Hepatocyte (in vitro differentiated cells): ENCODE measurements around the gene MC1R. TPM values are rescaled to one million over a fixed set of nuclear protein-coding genes. Genes with fewer than 3 reads are reported as not detected.

Experiments used
- DNase-seq: peaks from one replicate; pipeline ENCODE4 v3.0.0-alpha.2; 2016; ENCODE audit warnings: low spot score
- H2AFZ ChIP-seq: fragments of 200-600 bp; sonication (generic); 2 replicates; pipeline ENCODE4 v1.6.0; 2016; ENCODE audit warnings: antibody characterized with exemption, mild to moderate bottlenecking
- H3K27ac ChIP-seq: fragments of 200-600 bp; sonication (generic); 2 replicates; pipeline ENCODE4 v1.5.1; 2016; ENCODE audit warnings: mild to moderate bottlenecking
- H3K27me3 ChIP-seq: fragments of 200-600 bp; sonication (generic); 2 replicates; pipeline ENCODE4 v1.6.1; 2016
- H3K36me3 ChIP-seq: fragments of 200-600 bp; sonication (generic); replicated peaks from 2 replicates; pipeline ENCODE4 v1.5.1; 2016; ENCODE audit warnings: low read depth; ENCODE audit not compliant: insufficient read depth
- H3K4me1 ChIP-seq: fragments of 200-600 bp; sonication (generic); 2 replicates; pipeline ENCODE4 v1.5.1; 2016; ENCODE audit warnings: mild to moderate bottlenecking, moderate library complexity; ENCODE audit not compliant: insufficient read depth
- H3K4me2 ChIP-seq: fragments of 200-600 bp; sonication (generic); 2 replicates; pipeline ENCODE4 v1.6.0; 2016
- H3K4me3 ChIP-seq: fragments of 200-600 bp; sonication (generic); 2 replicates; pipeline ENCODE4 v1.5.1; 2016; ENCODE audit warnings: mild to moderate bottlenecking
- H3K79me2 ChIP-seq: fragments of 200-600 bp; sonication (generic); 2 replicates; pipeline ENCODE4 v1.6.0; 2017; ENCODE audit warnings: mild to moderate bottlenecking
- H3K9me2 ChIP-seq: fragments of 200-600 bp; sonication (generic); replicated peaks from 2 replicates; pipeline ENCODE4 v1.6.0; 2017; ENCODE audit warnings: mild to moderate bottlenecking; ENCODE audit not compliant: insufficient read depth
- H3K9me3 ChIP-seq: fragments of 200-600 bp; sonication (generic); 2 replicates; pipeline ENCODE4 v1.5.1; 2016; ENCODE audit warnings: low read depth, mild to moderate bottlenecking
- H4K20me1 ChIP-seq: fragments of 200-600 bp; sonication (generic); 2 replicates; pipeline ENCODE4 v1.6.0; 2016; ENCODE audit warnings: mild to moderate bottlenecking; ENCODE audit not compliant: insufficient read depth, poor library complexity, severe bottlenecking
- CTCF ChIP-seq: fragments of 200-600 bp; sonication (generic); IDR thresholded peaks from 2 replicates; pipeline ENCODE4 v1.5.1; 2016; ENCODE audit warnings: antibody characterized with exemption, mild to moderate bottlenecking; ENCODE audit not compliant: poor library complexity
- EZH2 ChIP-seq: fragments of 200-600 bp; sonication (generic); IDR thresholded peaks from 2 replicates; pipeline ENCODE4 v1.6.1; 2016; ENCODE audit warnings: antibody characterized with exemption, mild to moderate bottlenecking, borderline replicate concordance
- EZH2phosphoT487 ChIP-seq: fragments of 200-600 bp; sonication (generic); IDR thresholded peaks from one replicate; pipeline ENCODE4 v1.6.1; 2018; ENCODE audit warnings: antibody characterized with exemption, mild to moderate bottlenecking, low read depth, moderate library complexity; ENCODE audit not compliant: unreplicated experiment, severe bottlenecking
- WGBS: methylation state at CpG from one replicate; pipeline ENCODE4 v1.1.6; 2016; ENCODE audit warnings: low lambda C conversion rate; ENCODE audit errors: missing lambda C conversion rate; 5-methylcytosine and 5-hydroxymethylcytosine counted together
- polyA plus RNA-seq: library from polyadenylated mRNA; unstranded; fragments of >200 nt; fragmentation: Nextera tagmentation; extraction: Ambion mirVana; gene quantifications from 2 replicates; pipeline ENCODE4 v1.2.1, GENCODE V29; 2016
- total RNA-seq: library from RNA; depleted of rRNA; stranded (reverse); fragments of >200 nt; gene quantifications from 2 replicates; pipeline ENCODE4 v1.2.3, GENCODE V29; 2014

The MC1R gene
- total and polyA plus RNA-seq, 2 experiments from 2014 or later: 3.4 to 4.2 TPM

GRCh38 chr16:89906140-89907025 lies 12.3 kb upstream of the MC1R start:
- no peak overlapping the region for H3K27ac ChIP-seq
- H3K36me3 ChIP-seq: no peaks in the 10 kb centered on the region
- H4K20me1 ChIP-seq: no peaks in the 10 kb centered on the region
- H2AFZ ChIP-seq: no peak overlapping the region
- no peak overlapping the region for H3K4me2 ChIP-seq
- 98% methylated on average over 39 of the region's 40 CpGs for WGBS
- DNase-seq: no peak
- TF ChIP-seq CTCF: no peak
- TF ChIP-seq EZH2: no peak
- no peak for TF ChIP-seq EZH2phosphoT487
- no peak overlapping the region for H3K4me3 ChIP-seq
- no peaks in the 10 kb centered on the region for H3K4me1 ChIP-seq
- H3K9me3 ChIP-seq: no peaks in the 10 kb centered on the region
- no peaks in the 10 kb centered on the region for H3K9me2 ChIP-seq
- no peaks in the 10 kb centered on the region for H3K27me3 ChIP-seq
- no peaks in the 10 kb centered on the region for H3K79me2 ChIP-seq

GRCh38 chr16:89907055-89907814 lies 11.4 kb upstream of the MC1R start:
- Histone ChIP-seq H3K4me1 (no peaks in the 10 kb centered on the region), H3K4me2 (no peak overlapping the region), H4K20me1 (no peaks in the 10 kb centered on the region), H3K27ac (no peak overlapping the region), H3K9me2 (no peaks in the 10 kb centered on the region), H3K79me2 (no peaks in the 10 kb centered on the region), H3K27me3 (no peaks in the 10 kb centered on the region), H3K4me3 (no peak overlapping the region), H3K9me3 (no peaks in the 10 kb centered on the region), H3K36me3 (no peaks in the 10 kb centered on the region), H2AFZ (no peak overlapping the region)
- TF ChIP-seq CTCF: no peak
- TF ChIP-seq EZH2: no peak
- no peak for TF ChIP-seq EZH2phosphoT487
- DNase-seq: no peak
- 98% methylated on average over 8 of the region's 13 CpGs for WGBS

GRCh38 chr16:89908236-89908635 lies 10.4 kb upstream of the MC1R start:
- Histone ChIP-seq H3K79me2 (no peaks in the 10 kb centered on the region), H3K4me1 (no peaks in the 10 kb centered on the region), H3K4me3 (no peak overlapping the region), H3K36me3 (no peaks in the 10 kb centered on the region), H3K4me2 (no peak overlapping the region), H3K9me2 (no peaks in the 10 kb centered on the region), H3K27me3 (no peaks in the 10 kb centered on the region), H3K27ac (no peak overlapping the region), H2AFZ (no peak overlapping the region), H3K9me3 (no peaks in the 10 kb centered on the region), H4K20me1 (no peaks in the 10 kb centered on the region)
- no peak for DNase-seq
- WGBS: no CpG with 5 or more reads among the region's 4 CpGs
- TF ChIP-seq CTCF (no peak), EZH2phosphoT487 (no peak), EZH2 (no peak)
